IPS DF 6.9 (cell line): ENCODE data around the gene TMEM184A.

ENCODE experiments used
- DNase-seq: peaks from one replicate; pipeline ENCODE4 v3.0.0-alpha.2; 2013; ENCODE audit warnings: low read depth, low spot score
- H3K27ac ChIP-seq: one replicate; pipeline ENCODE4 v1.5.1; 2013; ENCODE audit warnings: low read length, control low read depth
- H3K27me3 ChIP-seq: 2 replicates; pipeline ENCODE4 v1.6.1; 2013; ENCODE audit warnings: mild to moderate bottlenecking, low read length; ENCODE audit not compliant: control insufficient read depth, insufficient read depth
- H3K36me3 ChIP-seq: 2 replicates; pipeline ENCODE4 v1.6.1; 2013; ENCODE audit warnings: low read length; ENCODE audit not compliant: control insufficient read depth, insufficient read depth
- H3K4me1 ChIP-seq: 2 replicates; pipeline ENCODE4 v1.6.1; 2013; ENCODE audit warnings: low read length; ENCODE audit not compliant: control insufficient read depth, insufficient read depth
- H3K4me3 ChIP-seq: 2 replicates; pipeline ENCODE4 v1.5.1; 2013; ENCODE audit warnings: mild to moderate bottlenecking, low read length
- H3K9me3 ChIP-seq: 2 replicates; pipeline ENCODE4 v1.6.1; 2013; ENCODE audit warnings: low read length, inconsistent platforms; ENCODE audit not compliant: control insufficient read depth, insufficient read depth
- WGBS: extraction: QIAGEN DNeasy Blood & Tissue Kit; methylation state at CpG from one replicate; pipeline ENCODE4 v1.1.7; 2013; ENCODE audit warnings: mixed read lengths, missing lambda C conversion rate; ENCODE audit not compliant: insufficient read length, insufficient coverage; 5-methylcytosine and 5-hydroxymethylcytosine counted together

The TMEM184A gene

DNA sequence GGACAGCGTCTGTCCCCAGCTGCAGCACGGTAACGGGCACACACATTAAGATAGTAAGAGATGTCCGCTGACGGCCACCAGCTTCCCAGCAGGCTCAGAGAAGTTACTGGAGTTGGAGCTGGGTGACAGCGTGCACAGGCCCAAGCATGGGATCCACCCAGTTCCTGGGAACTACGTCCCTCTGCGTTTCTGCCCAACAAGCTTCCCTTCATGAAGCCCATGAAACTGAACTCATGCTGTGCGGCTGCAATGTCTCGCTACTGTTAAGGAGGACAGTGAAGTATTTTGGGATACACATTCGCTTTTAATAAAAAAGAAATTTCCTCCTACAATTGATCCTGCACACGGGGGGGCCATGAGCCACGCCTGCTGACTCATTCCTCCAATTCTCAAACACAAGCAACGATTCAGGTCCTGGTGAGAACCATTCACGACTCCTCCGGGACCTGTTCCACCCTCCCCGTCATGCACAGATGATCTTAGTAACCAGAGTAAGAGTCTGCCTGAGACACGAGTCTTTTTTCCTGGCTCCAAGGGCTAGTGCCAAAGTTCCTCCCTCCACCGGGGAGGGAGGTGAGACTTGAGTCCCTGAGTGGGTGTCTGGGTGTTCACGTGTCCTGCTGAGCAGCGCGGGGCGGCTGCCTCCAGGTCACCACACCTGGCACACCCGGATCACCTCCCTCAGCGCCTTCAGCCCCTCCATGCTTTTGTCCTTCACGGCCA is 11.2 kb upstream of the TMEM184A start:
- no peaks in the 10 kb centered on the region for H3K9me3 ChIP-seq
- peaks cover 3% of the 10 kb centered on the region for H3K4me1 ChIP-seq
- peaks cover 13% of the 10 kb centered on the region for H3K36me3 ChIP-seq
- H3K4me3 ChIP-seq, result no peak overlapping the region
- no peak for DNase-seq
- H3K27ac ChIP-seq, result no peak overlapping the region
- H3K27me3 ChIP-seq, result no peaks in the 10 kb centered on the region
- no CpG with 5 or more reads among the region's 26 CpGs for WGBS

DNA sequence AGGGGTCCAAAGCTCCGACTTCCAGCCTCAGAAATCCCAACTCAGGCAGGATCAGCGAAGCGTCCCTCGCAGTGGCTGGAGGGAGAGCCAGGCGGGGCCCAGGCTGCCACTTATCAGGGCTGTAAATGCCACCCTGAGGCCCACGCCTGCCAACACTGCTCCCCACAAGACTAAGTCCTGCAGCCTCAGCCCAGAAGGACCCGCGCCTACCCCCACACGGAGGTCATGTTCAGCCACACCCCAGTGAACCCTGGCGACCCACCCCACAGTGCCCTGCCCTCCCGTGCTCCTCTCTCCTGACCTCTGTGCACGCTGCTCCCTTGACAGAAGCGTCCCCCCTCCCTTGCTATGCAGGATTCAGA is 10.7 kb upstream of the TMEM184A start:
- no peaks in the 10 kb centered on the region for H3K9me3 ChIP-seq
- WGBS, result no CpG with 5 or more reads among the region's 13 CpGs
- H3K4me1 ChIP-seq, result peaks cover 3% of the 10 kb centered on the region
- no peak overlapping the region for H3K4me3 ChIP-seq
- H3K27me3 ChIP-seq, result no peaks in the 10 kb centered on the region
- peaks cover 13% of the 10 kb centered on the region for H3K36me3 ChIP-seq
- no peak overlapping the region for H3K27ac ChIP-seq
- no peak for DNase-seq

DNA sequence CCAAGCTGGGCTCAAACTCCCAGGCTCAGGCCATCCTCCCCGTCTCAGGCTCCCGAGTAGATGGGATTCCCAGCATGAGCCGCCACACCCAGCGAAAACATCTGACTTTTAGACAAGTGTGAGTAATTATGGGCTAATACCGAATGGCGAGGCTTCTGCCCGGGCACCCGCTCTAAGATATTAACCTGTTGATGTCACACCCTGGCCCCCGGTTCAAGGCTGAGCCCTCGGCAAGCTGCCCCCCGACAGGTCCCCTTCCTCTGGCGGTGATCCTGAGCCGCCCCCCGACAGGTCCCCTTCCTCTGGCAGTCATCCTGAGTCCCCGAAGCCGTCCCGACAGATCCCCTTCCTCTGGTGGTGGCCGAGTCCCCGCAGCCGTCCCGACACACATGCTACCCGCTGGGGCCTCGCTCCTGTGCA is 8.6 kb upstream of the TMEM184A start:
- DNase-seq, result no peak
- Histone ChIP-seq H3K4me3 (no peak overlapping the region), H3K36me3 (peaks cover 13% of the 10 kb centered on the region), H3K9me3 (no peaks in the 10 kb centered on the region), H3K27me3 (no peaks in the 10 kb centered on the region), H3K4me1 (peaks cover 3% of the 10 kb centered on the region), H3K27ac (no peak overlapping the region)
- WGBS, result no CpG with 5 or more reads among the region's 23 CpGs

DNA sequence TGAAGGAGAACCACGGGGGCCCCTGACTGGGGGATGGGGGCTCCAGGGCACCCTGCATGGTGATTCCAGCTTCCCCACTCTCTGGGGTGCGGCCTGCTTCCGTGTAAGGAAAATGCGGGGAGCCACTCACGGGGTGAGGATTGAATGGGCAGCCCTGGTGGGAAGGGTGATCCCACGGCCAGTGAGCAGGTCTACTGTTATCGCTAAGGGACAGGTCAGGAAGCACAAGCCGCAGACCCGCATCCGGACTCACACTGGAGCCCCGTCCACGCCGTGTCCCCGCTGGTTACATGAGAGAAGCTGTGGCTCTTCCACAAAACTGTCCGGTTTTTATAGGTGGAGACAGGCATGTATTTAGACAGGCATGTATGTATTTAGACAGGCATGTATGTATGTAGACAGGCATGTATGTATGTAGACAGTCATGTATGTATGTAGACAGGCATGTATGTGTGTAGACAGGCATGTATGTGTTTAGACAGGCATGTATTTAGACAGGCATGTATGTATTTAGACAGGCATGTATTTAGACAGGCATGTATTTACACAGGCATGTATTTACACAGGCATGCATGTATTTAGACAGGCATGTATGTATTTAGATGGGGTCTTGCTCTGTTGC is 8.1 kb upstream of the TMEM184A start:
- WGBS, result no CpG with 5 or more reads among the region's 15 CpGs
- Histone ChIP-seq H3K9me3 (no peaks in the 10 kb centered on the region), H3K27ac (no peak overlapping the region), H3K27me3 (no peaks in the 10 kb centered on the region), H3K4me3 (no peak overlapping the region), H3K36me3 (peaks cover 13% of the 10 kb centered on the region), H3K4me1 (peaks cover 3% of the 10 kb centered on the region)
- DNase-seq, result no peak

DNA sequence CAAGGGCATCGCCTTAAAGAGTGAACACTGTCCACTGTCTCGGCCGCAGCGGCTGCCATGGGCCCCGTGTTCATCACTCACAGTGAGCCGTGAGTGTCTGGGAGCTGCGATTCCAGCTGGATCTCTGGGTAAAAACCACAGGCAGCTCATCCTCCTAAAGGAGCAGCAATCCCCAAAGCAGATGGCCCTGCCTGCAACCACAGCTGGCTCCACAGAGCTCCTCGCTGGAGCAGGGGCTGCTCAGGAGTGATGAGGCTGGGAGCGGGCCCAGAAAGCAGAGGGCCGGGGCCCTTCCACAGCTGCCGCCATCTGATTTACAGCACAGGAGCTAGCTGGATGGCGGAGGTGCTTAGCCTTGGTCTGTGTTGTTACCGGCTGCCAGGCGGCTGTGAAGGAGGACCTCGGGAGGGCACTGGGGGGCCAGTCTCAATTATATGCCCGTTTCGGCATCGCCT is 6.6 kb upstream of the TMEM184A start:
- Histone ChIP-seq H3K4me1 (no peaks in the 10 kb centered on the region; the same call in 1 of the 2 replicates), H3K36me3 (peaks cover 9% of the 10 kb centered on the region), H3K27ac (no peak overlapping the region), H3K27me3 (no peaks in the 10 kb centered on the region), H3K4me3 (no peak overlapping the region), H3K9me3 (no peaks in the 10 kb centered on the region)
- no CpG with 5 or more reads among the region's 18 CpGs for WGBS
- DNase-seq, result no peak

DNA sequence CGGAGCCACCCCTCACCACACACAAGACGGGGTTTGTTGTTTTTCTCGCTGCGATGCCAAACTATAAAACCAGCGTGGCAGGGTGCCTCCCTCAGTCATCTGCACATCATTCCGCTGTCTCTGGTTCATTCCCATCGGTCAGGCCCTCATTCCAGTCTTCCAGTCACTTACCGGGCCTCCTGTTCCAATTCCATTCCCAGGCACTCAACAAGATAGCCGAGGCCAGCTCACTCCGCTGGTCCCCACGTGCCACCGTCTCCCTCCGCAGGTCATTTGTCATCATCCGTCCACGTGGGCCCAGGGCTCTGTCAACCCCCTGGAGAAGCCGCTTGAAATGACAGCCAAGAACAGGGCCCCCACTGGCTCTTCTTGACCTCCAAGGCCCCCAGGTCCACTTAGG is 6.1 kb upstream of the TMEM184A start:
- no CpG with 5 or more reads among the region's 16 CpGs for WGBS
- H3K27me3 ChIP-seq, result no peaks in the 10 kb centered on the region
- no peak overlapping the region for H3K27ac ChIP-seq
- no peak overlapping the region for H3K4me3 ChIP-seq
- H3K4me1 ChIP-seq, result no peaks in the 10 kb centered on the region; the same call in 1 of the 2 replicates
- H3K9me3 ChIP-seq, result no peaks in the 10 kb centered on the region
- H3K36me3 ChIP-seq, result peaks cover 4% of the 10 kb centered on the region
- no peak for DNase-seq

DNA sequence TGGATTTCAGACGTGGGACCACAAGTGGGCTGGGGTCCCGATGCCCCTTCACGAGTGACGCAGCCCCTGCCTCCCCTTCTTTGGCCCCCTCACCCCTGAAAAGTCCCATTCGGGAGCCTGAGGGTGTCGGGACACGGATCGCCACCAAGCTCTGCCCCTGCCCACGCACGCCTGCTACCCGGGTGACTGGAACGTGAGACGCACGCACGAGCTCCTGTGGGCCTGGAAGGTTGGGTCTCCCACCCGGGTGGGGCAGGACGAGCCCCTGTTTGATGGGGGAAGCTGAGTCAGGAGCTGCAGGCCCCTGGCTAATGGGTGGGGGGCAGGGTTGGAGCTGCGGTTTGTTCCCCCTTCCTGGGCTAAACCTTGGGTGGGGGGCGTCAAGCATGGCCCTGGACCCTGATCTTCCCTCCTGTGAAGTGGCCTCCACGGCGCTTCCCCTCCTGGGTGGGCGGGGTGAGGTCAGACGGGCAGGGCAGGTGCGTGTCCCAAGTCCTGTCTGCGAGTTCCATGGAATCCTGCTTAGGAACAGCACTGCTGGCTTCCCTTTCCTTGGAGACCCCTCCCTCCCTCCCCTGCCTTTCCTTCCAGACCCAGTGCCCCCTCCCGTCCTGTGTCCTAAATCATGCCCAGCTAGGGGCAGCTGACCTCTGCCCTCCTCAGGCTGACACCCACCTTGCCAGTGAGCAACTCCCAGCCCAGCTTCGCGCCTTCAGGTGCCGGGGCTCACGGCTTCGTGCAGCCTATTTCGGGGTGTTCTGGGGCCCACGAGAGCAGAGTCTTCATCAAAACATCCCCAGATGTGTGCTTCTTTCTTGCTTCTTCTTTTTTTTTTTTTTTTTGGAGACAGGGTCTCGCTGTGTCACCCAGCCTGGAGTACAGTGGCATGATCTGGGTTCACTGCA is 5.3 kb upstream of the TMEM184A start:
- no peak for DNase-seq
- H3K4me3 ChIP-seq, result no peak overlapping the region
- H3K36me3 ChIP-seq, result no peaks in the 10 kb centered on the region; the same call in 1 of the 2 replicates
- H3K4me1 ChIP-seq, result no peaks in the 10 kb centered on the region; the same call in 1 of the 2 replicates
- no CpG with 5 or more reads among the region's 34 CpGs for WGBS
- H3K27me3 ChIP-seq, result no peaks in the 10 kb centered on the region
- H3K9me3 ChIP-seq, result no peaks in the 10 kb centered on the region
- H3K27ac ChIP-seq, result no peak overlapping the region

DNA sequence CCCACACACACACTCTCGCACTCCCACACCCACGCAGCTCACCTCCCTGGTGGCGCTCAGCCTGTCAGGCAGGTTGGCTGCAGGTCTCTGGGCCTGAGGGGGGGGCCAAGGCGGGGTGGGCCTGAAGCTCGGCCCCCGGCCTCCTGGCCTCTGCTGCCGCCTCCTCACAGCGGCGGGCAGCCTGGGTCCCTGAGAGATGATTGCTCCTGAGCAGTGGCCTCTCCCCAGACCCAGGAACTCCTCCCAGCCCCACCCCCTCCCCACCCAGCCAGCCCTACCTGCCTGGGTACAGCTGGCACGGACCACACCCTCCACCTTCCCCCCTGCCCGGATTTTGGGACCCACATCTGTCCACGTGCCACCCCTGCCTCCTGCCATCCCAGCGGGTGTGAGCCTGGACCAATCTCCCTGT is 4.6 kb upstream of the TMEM184A start:
- no peak overlapping the region for H3K27ac ChIP-seq
- no CpG with 5 or more reads among the region's 13 CpGs for WGBS

DNA sequence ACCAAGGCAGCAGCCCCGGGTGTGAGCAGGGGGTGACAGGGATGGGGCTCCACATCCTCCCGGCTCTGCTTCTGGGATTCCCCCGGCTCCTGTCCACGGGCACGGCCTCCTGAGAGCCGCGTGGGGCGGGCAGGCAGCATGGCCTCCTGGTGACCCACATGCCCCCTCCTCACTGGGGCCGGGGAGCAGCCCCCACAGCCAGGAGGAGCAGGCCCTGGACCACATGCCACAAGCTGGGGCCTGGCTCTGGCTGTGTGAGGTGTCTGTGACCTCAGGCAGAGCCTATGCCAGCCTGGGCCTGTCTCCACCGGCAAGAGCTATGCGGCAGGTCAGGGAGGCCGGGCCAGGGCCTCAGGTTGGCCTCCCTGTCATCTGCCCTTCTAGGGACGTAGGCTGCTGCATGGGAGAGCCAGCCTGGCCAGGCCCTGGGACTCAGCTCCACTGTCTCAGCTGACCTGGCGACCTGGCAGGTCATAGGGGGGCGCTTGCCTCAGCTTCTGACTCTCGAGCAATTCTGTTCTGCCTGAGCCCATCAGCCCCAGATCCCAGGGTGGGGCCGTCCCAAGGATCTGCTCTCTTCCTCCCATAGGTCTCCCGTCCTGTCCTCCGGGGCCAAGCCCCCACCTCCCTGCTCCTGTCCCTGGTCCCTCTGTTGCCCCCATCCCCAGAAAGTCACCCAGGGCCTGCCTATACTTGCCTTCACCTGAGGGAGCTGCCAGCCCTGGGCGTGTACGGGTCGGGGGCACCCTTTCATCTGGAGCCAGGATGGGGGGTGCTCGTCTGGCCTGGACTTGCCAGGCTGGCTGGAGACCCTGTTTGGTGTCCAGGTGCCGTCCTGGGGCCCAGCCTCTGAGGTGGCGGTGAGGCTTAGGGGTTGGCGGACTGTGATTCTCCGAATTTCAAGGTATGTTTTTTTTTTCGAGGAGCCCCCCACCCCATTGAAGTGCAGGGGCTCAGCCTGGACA is 3.9 kb upstream of the TMEM184A start:
- Histone ChIP-seq H3K27ac (no peak overlapping the region), H3K36me3 (no peaks in the 10 kb centered on the region; the same call in 1 of the 2 replicates), H3K27me3 (no peaks in the 10 kb centered on the region), H3K4me3 (no peak overlapping the region), H3K9me3 (no peaks in the 10 kb centered on the region), H3K4me1 (peaks cover 6% of the 10 kb centered on the region; the same call in 1 of the 2 replicates)
- WGBS, result no CpG with 5 or more reads among the region's 28 CpGs
- no peak for DNase-seq

More for the DNA sequence above, 4.6 kb upstream of the TMEM184A start:
- Histone ChIP-seq H3K36me3 (no peaks in the 10 kb centered on the region; the same call in 1 of the 2 replicates), H3K9me3 (no peaks in the 10 kb centered on the region), H3K4me3 (no peak overlapping the region), H3K27me3 (no peaks in the 10 kb centered on the region), H3K4me1 (peaks cover 1% of the 10 kb centered on the region; the same call in 1 of the 2 replicates)
- DNase-seq, result no peak
